CD4-positive, alpha-beta memory T cell (primary cell): ENCODE results near the gene MGRN1. TPM values are rescaled to one million over a fixed set of nuclear protein-coding genes. Genes with fewer than 3 reads are reported as not detected.

Experiments used
- CTCF ChIA-PET: fragments of 350-600 bp; sonication (Branson Sonifier 250); formaldehyde crosslinking; loops from one replicate; lab custom pipeline; 2021; ENCODE audit warnings: inconsistent platforms; ENCODE audit not compliant: partially characterized antibody; lab: Charles Lee
- POLR2A ChIA-PET: fragments of 350-600 bp; sonication (Branson Sonifier 250); formaldehyde crosslinking; loops from one replicate; lab custom pipeline; 2021; ENCODE audit not compliant: partially characterized antibody; lab: Charles Lee
- DNase-seq, 5 donors: peaks; one replicate each; pipeline versions ENCODE4 v3.0.0 to v3.0.0-alpha.2; 2020 to 2022; ENCODE audit warnings: mixed read lengths in 1 of 5
- H3K27ac ChIP-seq: one replicate; pipeline ENCODE4 v1.7.0; 2013; ENCODE audit warnings: low read depth, low read length
- H3K27me3 ChIP-seq: 2 replicates; pipeline ENCODE4 v1.7.0; 2013; ENCODE audit warnings: mild to moderate bottlenecking, low read length, moderate library complexity; ENCODE audit not compliant: insufficient read depth
- H3K36me3 ChIP-seq: 2 replicates; pipeline ENCODE4 v1.7.0; 2013; ENCODE audit warnings: mild to moderate bottlenecking, low read length, moderate library complexity; ENCODE audit not compliant: insufficient read depth
- H3K4me1 ChIP-seq: 2 replicates; pipeline ENCODE4 v1.7.0; 2013; ENCODE audit warnings: mild to moderate bottlenecking, low read length, moderate library complexity; ENCODE audit not compliant: insufficient read depth
- H3K4me3 ChIP-seq, 2 donors: one replicate each; pipeline ENCODE4 v1.7.0; 2013; ENCODE audit warnings: low read length in 2 of 2, mild to moderate bottlenecking in 1 of 2
- H3K9me3 ChIP-seq, 2 donors: one replicate each; pipeline ENCODE4 v1.7.0; 2013; ENCODE audit warnings: low read length in 2 of 2, control low read depth in 1 of 2; ENCODE audit not compliant: control insufficient read depth in 1 of 2
- H3K27ac Mint-ChIP-seq, 7 donors: one replicate each; pipeline ENCODE4 v1.8.0; 2020 to 2021; ENCODE audit warnings: mixed read lengths in 7 of 7, mild to moderate bottlenecking in 6 of 7, inconsistent platforms in 3 of 7, moderate library complexity in 3 of 7
- H3K27me3 Mint-ChIP-seq, 2 donors: one replicate each; pipeline ENCODE4 v1.8.0; 2020 to 2021; ENCODE audit warnings: mixed read lengths in 2 of 2
- H3K36me3 Mint-ChIP-seq, 2 donors: one replicate each; pipeline ENCODE4 v1.8.0; 2020 to 2021; ENCODE audit warnings: mixed read lengths in 2 of 2, inconsistent platforms in 1 of 2, mild to moderate bottlenecking in 1 of 2
- H3K4me1 Mint-ChIP-seq, 4 donors: one replicate each; pipeline ENCODE4 v1.8.0; 2020 to 2021; ENCODE audit warnings: mixed read lengths in 4 of 4, mild to moderate bottlenecking in 1 of 4
- H3K4me3 Mint-ChIP-seq, 8 donors: one replicate each; pipeline ENCODE4 v1.8.0; 2020 to 2021; ENCODE audit warnings: mixed read lengths in 8 of 8, mild to moderate bottlenecking in 7 of 8, moderate library complexity in 6 of 8, inconsistent platforms in 3 of 8
- H3K9me3 Mint-ChIP-seq, 8 donors: one replicate each; pipeline ENCODE4 v1.8.0; 2020 to 2021; ENCODE audit warnings: mixed read lengths in 8 of 8, mild to moderate bottlenecking in 5 of 8, inconsistent platforms in 3 of 8, moderate library complexity in 1 of 8
- intact Hi-C: fragments of 100-400 bp; cut with micrococcal nuclease; formaldehyde crosslinking; loops from one replicate; pipeline ENCODE4 v1.15.1; 2023
- polyA plus RNA-seq, 2 donors: library from polyadenylated mRNA; unstranded; fragments of 300-500 nt; fragmentation: Illumina TruSeq; gene quantifications; one replicate each; pipeline ENCODE4 v1.2.3, GENCODE V29; 2021
- total RNA-seq, 2 experiments: library from RNA; stranded (reverse); gene quantifications; one replicate each; pipeline ENCODE4 v1.2.3, GENCODE V29; 2021

The MGRN1 gene
- total and polyA plus RNA-seq, 4 experiments from 2014 or later, result 1.2 to 64.1 (median 35.0) TPM

GRCh38 chr16:4614571-4615383 lies 9.8 kb upstream of the MGRN1 start, which contains the start of gene UBALD1:
Gene UBALD1 (minus strand): TSS chr16:4614888. CDS start chr16:4614797, 91 bp downstream.
- Histone ChIP-seq H3K27ac (peak within 1 kb of the TSS; percentile 79), H3K9me3 (no peaks in the 10 kb centered on the region), H3K4me3 (peak within 1 kb of the TSS; percentile 52 to 66), H3K36me3 (no peaks in the 10 kb centered on the region), H3K4me1 (peaks cover 43% of the 10 kb centered on the region), H3K27me3 (no peaks in the 10 kb centered on the region)
- Mint-ChIP-seq H3K4me1 (peaks cover 5 to 41% (median 25%) of the 10 kb centered on the region in 4 donors), H3K36me3 (peaks cover 0 to 7% of the 10 kb centered on the region in 2 donors), H3K4me3 (peak within 1 kb of the TSS; percentile 91 to 98 (median 96)), H3K27me3 (no peaks in the 10 kb centered on the region), H3K9me3 (no peaks in the 10 kb centered on the region), H3K27ac (peak within 1 kb of the TSS; percentile 95 to 100 (median 98))
- intact Hi-C loops, result loop anchor here (10.0 kb wide), 2 partner anchors 140 to 190 kb away; partner anchors contain the start of genes HMOX2, NMRAL1 and ROGDI
- CTCF ChIA-PET, result interaction anchor here (1.1 to 1.8 kb wide), 3 partner anchors 9 to 120 kb away, joined by 3 to 11 read pairs (median 8); partner anchors contain the start of genes ANKS3, DNAAF8 and MGRN1
- DNase-seq, result peak; percentile 69 to 78 (median 72)
- POLR2A ChIA-PET, result interaction anchor here (1.0 to 4.6 kb wide), 8 partner anchors 10 to 153 kb away, joined by 3 to 51 read pairs (median 12); partner anchors contain the start of genes ANKS3, CDIP1, DNAAF8 and MGRN1

- H3K36me3 Mint-ChIP-seq, result peaks cover 0 to 7% of the 10 kb centered on the region in 2 donors
- H3K27me3 Mint-ChIP-seq, result no peaks in the 10 kb centered on the region
- H3K4me3 ChIP-seq, result peak overlapping the region; percentile 49 to 66
- peak in 3 of 5 donors; percentile 7 to 53 (median 9) for DNase-seq
- H3K27ac ChIP-seq, result peak overlapping the region; percentile 79
- H3K9me3 ChIP-seq, result no peaks in the 10 kb centered on the region
- H3K27ac Mint-ChIP-seq, result peak overlapping the region; percentile 95 to 100 (median 98)
- CTCF ChIA-PET, result interaction anchor here (0.6 to 2.3 kb wide), 8 partner anchors 9 to 119 kb away, joined by 3 to 11 read pairs (median 4); partner anchors contain the start of genes ANKS3, DNAAF8, MGRN1 and NUDT16L1
- H3K4me3 Mint-ChIP-seq, result peak overlapping the region; percentile 91 to 97 (median 94)
- intact Hi-C loops, result loop anchor here (1.0 to 10.0 kb wide), 14 partner anchors 9 to 343 kb away; partner anchors contain the start of genes ANKS3, CDIP1, CORO7 and DNAAF8
- no peaks in the 10 kb centered on the region for H3K36me3 ChIP-seq
- no peaks in the 10 kb centered on the region for H3K9me3 Mint-ChIP-seq
- H3K4me1 ChIP-seq, result peaks cover 43% of the 10 kb centered on the region
- POLR2A ChIA-PET, result interaction anchor here (0.8 to 4.6 kb wide), 21 partner anchors 8 to 1158 kb away, joined by 3 to 51 read pairs (median 8); partner anchors contain the start of genes ANKS3, CDIP1, CORO7 and DNAAF8
- no peaks in the 10 kb centered on the region for H3K27me3 ChIP-seq
- peaks cover 5 to 41% (median 25%) of the 10 kb centered on the region in 4 donors for H3K4me1 Mint-ChIP-seq
Measured at GRCh38 chr16:4615384-4616046, 9.1 kb upstream of the MGRN1 start.

GRCh38 chr16:4616047-4616811 lies 8.4 kb upstream of the MGRN1 start:
- H3K4me3 Mint-ChIP-seq, result peak overlapping the region; percentile 94 to 97 (median 95)
- H3K9me3 Mint-ChIP-seq, result no peaks in the 10 kb centered on the region
- DNase-seq, result peak; percentile 98 to 100 (median 99)
- intact Hi-C loops, result loop anchor here (1.0 to 10.0 kb wide), 14 partner anchors 8 to 342 kb away; partner anchors contain the start of genes ANKS3, CDIP1, CORO7 and DNAAF8
- H3K36me3 Mint-ChIP-seq, result peaks cover 0 to 7% of the 10 kb centered on the region in 2 donors
- Histone ChIP-seq H3K36me3 (no peaks in the 10 kb centered on the region), H3K4me3 (peak overlapping the region; percentile 65 to 79), H3K27ac (peak overlapping the region; percentile 89), H3K27me3 (no peaks in the 10 kb centered on the region), H3K9me3 (no peaks in the 10 kb centered on the region), H3K4me1 (peaks cover 43% of the 10 kb centered on the region)
- ChIA-PET POLR2A (interaction anchor here (0.7 to 4.6 kb wide), 30 partner anchors 9 to 1159 kb away, joined by 3 to 51 read pairs (median 4); partner anchors contain the start of genes ANKS3, CDIP1, CORO7 and DNAAF8), CTCF (interaction anchor here (0.6 to 2.3 kb wide), 13 partner anchors 8 to 118 kb away, joined by 3 to 11 read pairs (median 4); partner anchors contain the start of genes ANKS3, DNAAF8, MGRN1 and NUDT16L1)
- H3K27me3 Mint-ChIP-seq, result no peaks in the 10 kb centered on the region
- H3K4me1 Mint-ChIP-seq, result peaks cover 5 to 39% (median 25%) of the 10 kb centered on the region in 4 donors
- peak overlapping the region; percentile 95 to 100 (median 99) for H3K27ac Mint-ChIP-seq

GRCh38 chr16:4617880-4618279 lies 6.7 kb upstream of the MGRN1 start:
- H3K27me3 ChIP-seq, result no peaks in the 10 kb centered on the region
- Mint-ChIP-seq H3K4me1 (peaks cover 4 to 39% (median 22%) of the 10 kb centered on the region in 4 donors), H3K36me3 (peaks cover 0 to 7% of the 10 kb centered on the region in 2 donors), H3K27me3 (no peaks in the 10 kb centered on the region), H3K9me3 (no peaks in the 10 kb centered on the region), H3K4me3 (peak overlapping the region in 3 of 8 donors; percentile 25 to 49 (median 40)), H3K27ac (peak overlapping the region in 4 of 7 donors; percentile 6 to 57 (median 20))
- intact Hi-C loops, result loop anchor here (2.0 to 10.0 kb wide), 6 partner anchors 79 to 267 kb away; partner anchors contain the start of genes CDIP1, GLYR1, HMOX2 and NMRAL1
- H3K4me1 ChIP-seq, result peaks cover 36% of the 10 kb centered on the region
- no peak for DNase-seq
- H3K4me3 ChIP-seq, result no peak overlapping the region
- no peaks in the 10 kb centered on the region for H3K36me3 ChIP-seq
- no peak overlapping the region for H3K27ac ChIP-seq
- ChIA-PET CTCF (interaction anchor here (0.6 to 1.6 kb wide), 2 partner anchors 32 to 78 kb away, joined by 4 read pairs; no protein-coding TSS in a partner anchor), POLR2A (interaction anchor here (1.1 to 2.8 kb wide), 3 partner anchors 112 to 150 kb away, joined by 4 to 22 read pairs (median 13); partner anchors contain the start of genes ANKS3 and DNAAF8)
- no peaks in the 10 kb centered on the region for H3K9me3 ChIP-seq

DNA sequence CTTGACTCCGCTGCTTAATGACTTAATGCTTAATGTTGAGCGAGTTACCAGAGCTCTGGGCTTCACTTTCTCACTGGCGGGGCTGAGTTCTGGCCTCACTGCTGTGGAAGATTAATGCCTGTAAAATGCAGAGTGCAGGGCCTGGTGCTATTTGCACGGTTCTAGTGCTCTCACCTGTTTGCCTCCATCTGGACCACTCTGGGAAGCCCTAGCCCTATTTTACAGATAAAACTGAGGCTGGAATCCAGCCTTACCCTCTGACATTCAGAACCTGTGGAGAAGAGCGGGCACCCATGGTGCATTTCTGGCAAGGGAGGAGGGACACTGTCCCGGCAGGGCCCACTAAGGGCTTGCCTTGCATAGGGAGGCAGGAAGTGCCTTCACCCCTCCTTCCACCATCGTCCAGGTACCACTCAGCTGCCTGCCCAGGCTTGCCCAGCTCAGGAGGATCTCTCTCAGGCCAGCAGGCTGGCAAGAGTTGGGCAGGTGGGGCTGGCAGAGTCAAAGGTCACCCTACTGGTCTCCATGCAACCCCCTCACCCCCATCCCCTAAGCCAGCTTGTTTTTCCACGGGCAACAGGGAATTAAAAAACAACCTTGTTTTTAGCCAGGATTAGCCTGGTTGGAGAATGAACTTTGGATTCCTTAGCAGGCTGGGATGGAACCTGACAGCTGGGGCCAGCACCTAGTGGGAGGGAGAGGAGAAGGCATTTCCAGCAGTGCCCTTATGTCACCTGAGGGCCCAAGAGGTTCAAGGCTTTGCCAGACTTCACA lies 5.8 kb upstream of the MGRN1 start:
- DNase-seq, result no peak
- Histone ChIP-seq H3K27ac (no peak overlapping the region), H3K9me3 (no peaks in the 10 kb centered on the region), H3K36me3 (no peaks in the 10 kb centered on the region), H3K27me3 (no peaks in the 10 kb centered on the region), H3K4me1 (peaks cover 30% of the 10 kb centered on the region), H3K4me3 (no peak overlapping the region)
- Mint-ChIP-seq H3K36me3 (peaks cover 0 to 7% of the 10 kb centered on the region in 2 donors), H3K27me3 (no peaks in the 10 kb centered on the region), H3K4me3 (no peak overlapping the region), H3K9me3 (no peaks in the 10 kb centered on the region), H3K4me1 (peaks cover 4 to 38% (median 18%) of the 10 kb centered on the region in 4 donors), H3K27ac (peak overlapping the region in 1 of 7 donors; percentile 53)
- intact Hi-C loops, result loop anchor here (10.0 kb wide), 2 partner anchors 144 to 186 kb away; partner anchors contain the start of genes HMOX2, NMRAL1 and ROGDI
- ChIA-PET CTCF (no interaction called here), POLR2A (interaction anchor here (1.1 kb wide), 1 partner anchor 113 kb away, joined by 4 read pairs; no protein-coding TSS in a partner anchor)
